Right lobe of liver (tissue), 4 donors: Measurements from ENCODE around the gene MICAL1.

Source experiments
- CTCF ChIP-seq, 4 donors: fragments of 200-600 bp in 3 of 4; fragments of 450-650 bp in 1 of 4; IDR thresholded peaks; one replicate each; pipeline versions ENCODE4 v1.5.1 to v1.8.0; 2016 to 2022; ENCODE audit warnings: antibody characterized with exemption in 4 of 4, mild to moderate bottlenecking in 2 of 4
- POLR2A ChIP-seq: fragments of 450-650 bp; IDR thresholded peaks from one replicate; pipeline ENCODE4 v1.6.1; 2017; ENCODE audit warnings: antibody characterized with exemption, mild to moderate bottlenecking
- donor health status: DM: no; HTN: no; CAD: no.
- donor health status: DM: no; HTN: no; CAD: no.
- donor health status: DM: no; HTN: yes; CAD: no.

GRCh38 chr6:109421184-109421583, 34.4 kb downstream of the MICAL1 start:
- no peak for TF ChIP-seq POLR2A
- no peak for TF ChIP-seq CTCF (IDR thresholded peaks at IDR 0.05)
